Stimulated activated CD4-positive, alpha-beta T cell treated with anti-CD3 and anti-CD28 coated beads, TNF-alpha, amount 100 ng/mL, for 48 hours (primary cell): ENCODE data around the gene ZNF701.
A peak's percentile ranks its signal among the peaks of the same experiment; 100 is the strongest.
"Not testable (repeated sequence)": the region's sequence is repeated elsewhere in the genome, so short reads cannot be mapped to it uniquely, and the experiment has no call there.

Source experiments
- DNase-seq, 3 donors: peaks; one replicate each; pipeline ENCODE4 v3.0.0-alpha.2; 2020; ENCODE audit warnings: low read depth in 3 of 3

ZNF701 gene

DNA sequence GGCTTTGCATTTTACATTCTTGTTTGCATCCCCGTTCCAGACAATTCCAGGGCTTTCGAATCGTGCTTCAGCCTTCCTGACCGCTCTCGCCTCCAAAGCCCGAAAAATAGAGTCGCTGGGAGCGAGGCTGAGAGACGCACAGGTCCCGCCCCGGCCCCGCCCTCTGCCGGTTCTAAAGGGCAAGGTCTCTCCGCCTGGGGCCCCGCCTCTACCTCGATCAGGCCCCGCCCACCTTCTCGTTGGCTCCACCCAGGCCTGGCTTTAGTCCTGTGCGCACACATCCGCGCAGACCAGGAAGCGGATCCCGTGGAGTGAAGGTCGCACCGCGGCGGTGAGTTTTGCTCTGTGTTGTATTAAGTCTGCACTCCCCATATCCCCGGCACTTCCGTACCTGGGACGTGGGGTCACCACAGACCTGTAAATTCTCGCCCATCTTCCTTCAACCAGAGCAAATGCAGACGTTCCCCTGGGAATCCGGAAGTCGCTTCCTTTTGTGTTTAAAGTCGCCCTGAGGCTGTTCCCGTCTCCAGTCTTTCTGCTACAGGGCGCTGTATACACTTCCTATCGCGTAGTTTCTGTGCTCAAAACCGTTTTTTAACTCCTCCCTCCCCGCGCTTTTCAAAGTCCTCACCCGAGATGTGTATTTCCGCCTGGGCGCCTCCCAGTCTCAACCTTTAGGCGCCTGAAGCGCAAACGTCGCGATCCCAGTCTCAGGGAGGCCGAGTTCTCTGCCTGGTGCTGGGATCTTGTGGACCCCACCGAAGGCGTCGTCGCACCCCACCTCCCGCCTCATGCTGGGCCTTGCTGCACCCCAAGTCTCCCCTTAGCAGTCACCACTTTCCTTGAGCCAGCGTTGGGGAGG, at the start of gene ZNF701:
Gene ZNF701, plus strand, starts transcription at position 288 of the 862 bp plus-strand sequence. CDS start 3,861 bp downstream, outside the sequence.
- peak; percentile 85 to 92 (median 90) for DNase-seq

DNA sequence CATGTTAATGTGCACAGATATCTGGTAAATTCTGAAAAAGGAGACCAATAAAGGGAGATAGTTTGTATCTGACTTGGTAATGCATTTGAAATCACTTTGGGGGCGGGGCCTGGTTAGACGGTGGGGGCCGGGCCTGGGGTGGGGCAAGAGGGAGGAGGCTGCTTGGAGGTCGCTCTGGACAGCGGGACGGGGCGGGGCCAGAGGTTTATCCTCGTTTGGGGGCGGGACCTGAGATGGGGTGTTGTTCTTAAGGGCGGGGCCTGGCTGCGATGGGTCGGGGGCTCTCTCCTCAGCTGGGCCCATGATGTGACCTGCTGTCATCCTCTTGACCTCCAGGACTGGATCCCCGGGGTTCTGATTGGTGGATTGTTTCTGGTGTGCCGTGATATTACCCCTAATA, 47.5 kb upstream of the ZNF701 start:
- DNase-seq: no peak

DNA sequence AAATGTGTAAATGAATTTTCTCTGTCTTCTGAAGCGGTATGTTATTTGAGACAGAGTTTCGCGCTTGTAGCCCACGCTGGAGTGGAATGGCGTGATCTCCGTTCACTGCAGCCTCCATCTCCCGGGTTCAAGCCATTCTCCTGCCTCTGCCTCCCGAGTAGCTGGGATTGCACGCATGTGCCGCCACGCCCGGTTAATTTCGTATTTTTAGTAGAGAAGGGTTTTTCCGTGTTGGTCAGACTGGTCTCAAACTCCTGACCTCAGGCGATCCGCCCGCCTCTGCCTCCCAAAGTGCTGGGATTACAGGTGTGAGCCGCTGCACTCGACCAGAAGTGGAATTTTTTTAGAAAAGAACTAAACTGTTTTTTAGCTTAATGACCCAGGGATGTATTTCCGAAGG, 46.0 kb upstream of the ZNF701 start:
- no peak for DNase-seq

DNA sequence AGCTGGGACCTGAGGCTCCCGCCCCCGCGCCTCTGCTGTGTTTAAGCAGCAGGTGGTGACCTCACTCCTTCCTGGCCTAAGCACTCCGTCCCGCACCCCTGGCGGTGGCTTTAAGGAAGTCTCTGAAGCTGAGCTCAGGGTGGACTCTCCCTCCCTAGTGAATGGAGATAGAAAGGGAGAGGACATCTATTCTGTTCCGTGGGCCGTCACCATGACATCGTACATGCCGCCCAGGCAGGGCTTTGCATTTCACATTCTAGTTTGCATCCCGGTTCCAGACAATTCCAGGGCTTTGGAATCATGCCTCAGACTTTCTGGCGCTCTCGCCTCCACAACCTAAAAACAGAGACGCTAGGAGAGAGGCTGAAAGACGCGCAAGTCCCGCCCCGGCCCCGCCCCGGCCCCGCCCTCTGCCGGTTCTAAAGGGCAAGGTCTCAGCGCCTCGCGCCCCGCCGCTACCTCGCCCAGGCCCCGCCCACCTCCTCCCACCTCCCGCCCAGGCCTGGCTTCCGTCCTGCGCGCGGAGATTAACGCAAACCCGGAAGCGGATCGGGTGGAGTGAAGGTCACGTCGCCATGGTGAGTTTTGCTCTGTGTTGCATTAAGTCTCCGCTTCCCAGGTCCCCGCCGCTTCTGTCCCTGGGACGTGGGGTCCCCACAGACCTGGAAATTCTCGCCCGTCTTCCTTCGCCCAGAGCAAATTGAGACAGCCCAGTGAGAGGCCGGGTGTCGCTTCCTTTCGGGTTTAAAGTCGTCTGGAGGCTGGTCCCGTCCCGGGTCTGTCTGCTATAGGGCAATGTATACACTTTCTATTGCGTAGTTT, 42.7 kb upstream of the ZNF701 start, which contains the start of gene ZNF808:
Gene ZNF808, plus strand, starts transcription at position 535 of the 822 bp plus-strand sequence. CDS start 15,617 bp downstream, outside the sequence.
- DNase-seq: peak; percentile 94 to 97 (median 94)

DNA sequence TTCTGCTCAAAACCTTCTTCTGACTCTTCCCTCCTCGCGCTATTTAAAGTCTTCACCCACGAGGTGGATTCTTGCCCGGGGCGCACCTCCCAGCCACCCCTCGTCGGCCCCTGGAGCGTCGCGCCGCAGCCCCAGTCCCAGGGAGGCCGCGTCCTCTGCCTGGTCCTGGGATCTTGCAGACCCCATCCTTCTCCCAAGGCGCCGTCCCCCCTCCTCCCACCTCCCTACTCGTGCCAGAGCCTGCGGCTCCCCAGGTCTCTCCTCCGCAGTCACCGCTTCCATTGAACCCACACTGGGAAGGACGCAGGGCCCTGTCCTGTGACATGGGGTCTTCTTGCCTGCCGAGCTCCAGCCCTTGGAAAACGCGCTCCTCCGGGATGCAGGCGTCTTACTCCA, 42.1 kb upstream of the ZNF701 start:
- DNase-seq: no peak

DNA sequence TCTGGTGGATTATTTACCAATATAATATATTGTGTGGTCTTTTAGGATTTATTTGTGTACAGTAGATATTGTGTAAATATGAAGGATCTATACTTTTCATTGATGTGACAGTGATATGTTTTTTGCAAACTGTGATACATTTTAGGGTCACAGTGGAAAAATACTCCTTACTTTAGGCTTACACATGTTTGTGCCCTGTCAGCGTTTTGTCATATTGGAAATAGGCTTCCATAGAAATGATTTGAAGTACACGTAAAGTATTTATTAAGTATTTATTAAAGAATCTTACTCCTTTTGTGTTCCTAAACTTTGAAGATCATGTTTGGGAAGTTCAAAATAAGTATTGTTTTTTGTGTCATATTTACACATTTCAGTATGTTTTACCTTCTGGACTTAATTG, 37.6 kb upstream of the ZNF701 start:
- no peak for DNase-seq

DNA sequence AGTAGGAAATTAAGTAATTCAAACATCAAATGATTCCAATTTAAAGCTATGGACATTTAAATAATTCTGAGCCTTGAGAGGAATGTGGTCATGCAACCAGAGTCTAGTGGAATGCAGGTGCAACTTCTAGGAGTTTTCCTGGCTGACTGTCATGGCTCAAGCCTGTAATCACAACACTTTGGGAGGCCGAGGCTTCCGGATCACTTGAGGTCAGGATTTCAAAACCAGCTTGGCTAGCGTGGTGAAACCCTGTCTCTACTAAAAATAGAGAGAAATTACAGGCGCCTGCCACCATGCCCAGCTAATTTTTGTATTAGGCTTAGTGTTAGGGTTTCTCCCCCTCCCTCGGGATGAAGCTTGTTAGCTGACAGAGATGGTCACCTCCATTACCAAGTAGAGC, 36.2 kb upstream of the ZNF701 start:
- no peak for DNase-seq

DNA sequence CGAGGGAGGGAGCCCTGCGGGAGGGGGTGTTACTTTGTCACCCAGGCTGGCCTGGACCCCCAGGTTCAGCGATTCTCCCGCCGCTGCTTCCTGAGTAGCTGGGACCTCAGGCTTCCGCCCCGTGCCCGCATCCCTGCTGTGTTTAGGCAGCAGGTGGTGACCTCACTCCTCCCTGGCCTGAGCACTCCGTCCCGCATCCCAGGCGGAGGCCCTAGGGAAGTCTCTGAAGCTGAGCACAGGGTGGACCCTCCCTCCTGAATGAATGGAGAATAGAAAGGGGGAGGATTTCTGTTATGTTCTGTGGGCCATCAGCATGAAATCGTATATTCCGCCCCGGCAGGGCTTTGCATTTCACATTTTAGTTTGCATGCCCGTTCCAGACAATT, 34.7 kb upstream of the ZNF701 start:
- not testable (repeated sequence) for DNase-seq

DNA sequence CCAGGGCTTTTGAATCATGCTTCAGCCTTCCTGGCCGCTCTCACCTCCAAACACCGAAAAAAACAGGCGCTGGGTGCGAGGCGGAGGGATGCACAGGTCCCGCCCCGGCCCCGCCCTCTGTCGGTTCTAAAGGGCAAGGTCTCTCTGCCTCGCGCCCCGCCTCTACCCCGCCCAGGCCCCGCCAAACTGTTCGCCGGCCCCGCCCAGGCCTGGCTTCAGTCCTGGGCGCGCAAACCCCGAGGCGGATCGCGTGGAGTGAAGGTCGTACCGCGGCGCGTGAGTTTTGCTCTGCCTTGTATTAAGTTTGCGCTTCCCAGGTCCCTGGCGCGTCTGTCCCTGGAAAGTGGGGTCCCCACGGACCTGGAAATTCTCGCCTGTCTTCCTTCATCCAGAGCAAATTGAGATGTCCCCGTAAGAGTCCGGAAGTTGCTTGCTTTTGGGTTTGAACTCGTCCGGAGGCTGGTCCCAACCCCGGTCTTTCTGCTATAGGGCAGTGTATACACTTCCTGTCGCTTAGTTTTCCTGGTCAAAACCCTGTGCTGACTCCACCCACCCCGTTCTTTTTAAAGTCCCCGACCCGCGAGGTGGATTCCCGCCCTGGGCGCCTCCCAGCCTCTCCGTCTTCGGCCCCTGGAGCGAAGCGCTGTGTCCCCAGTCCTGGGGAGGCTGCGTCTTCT, 34.2 kb upstream of the ZNF701 start:
- peak; percentile 79 to 93 (median 84) for DNase-seq

DNA sequence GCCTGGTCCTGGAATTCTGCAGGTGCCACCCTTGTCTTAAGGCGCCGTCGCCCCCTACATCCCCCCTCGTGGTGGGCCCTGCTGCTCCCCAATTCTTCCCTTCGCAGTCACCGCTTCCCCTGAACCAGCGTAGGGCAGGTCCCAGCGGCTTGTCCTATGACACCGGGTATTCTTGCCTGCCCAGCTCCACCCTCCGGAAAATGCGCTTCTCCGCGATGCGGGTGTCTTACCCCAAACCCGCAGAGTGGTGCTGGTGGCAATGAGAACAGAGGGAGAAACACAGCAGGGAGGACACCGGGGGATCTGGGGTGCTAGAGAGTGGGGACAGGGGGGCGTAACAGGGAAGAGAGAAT, 33.7 kb upstream of the ZNF701 start:
- no peak for DNase-seq

DNA sequence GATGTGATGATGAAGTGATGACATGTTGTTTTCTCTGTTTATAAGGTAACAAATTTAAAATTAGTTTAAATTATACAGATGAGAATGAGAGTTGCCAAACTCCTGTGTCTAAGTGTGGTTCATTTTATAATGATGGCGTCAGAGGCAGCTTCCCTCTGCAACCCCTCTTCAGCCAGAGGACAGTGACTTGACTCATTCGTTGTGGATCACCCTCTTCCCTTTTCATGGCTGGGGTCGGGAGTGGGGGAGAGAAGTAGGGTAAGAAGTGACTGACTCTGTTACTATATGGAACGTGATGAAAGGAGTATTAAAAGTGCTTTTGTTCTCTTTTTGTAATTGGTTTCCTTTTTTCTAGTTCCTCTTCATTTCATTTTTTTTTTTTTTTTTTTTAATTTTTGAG, 31.3 kb upstream of the ZNF701 start:
- DNase-seq: not testable (repeated sequence)

DNA sequence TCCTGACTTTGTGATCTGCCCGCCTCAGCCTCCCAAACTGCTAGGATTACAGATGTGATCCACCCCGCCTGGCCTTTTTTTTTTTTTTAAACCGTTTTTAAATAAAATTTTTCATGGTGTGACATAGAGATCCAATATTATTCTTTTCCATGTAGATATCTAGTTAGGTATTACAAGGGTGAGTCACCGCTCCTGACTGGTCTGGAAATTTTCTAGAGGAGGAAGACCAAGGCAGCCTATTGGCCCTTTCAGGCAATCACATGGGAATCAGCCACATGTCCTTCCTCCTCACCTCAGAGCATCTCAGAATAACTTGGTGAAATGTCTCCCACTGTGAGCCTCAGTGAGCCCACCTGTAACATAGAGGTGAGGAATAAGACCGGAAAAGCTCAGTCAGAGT, 28.9 kb upstream of the ZNF701 start:
- not testable (repeated sequence) for DNase-seq

DNA sequence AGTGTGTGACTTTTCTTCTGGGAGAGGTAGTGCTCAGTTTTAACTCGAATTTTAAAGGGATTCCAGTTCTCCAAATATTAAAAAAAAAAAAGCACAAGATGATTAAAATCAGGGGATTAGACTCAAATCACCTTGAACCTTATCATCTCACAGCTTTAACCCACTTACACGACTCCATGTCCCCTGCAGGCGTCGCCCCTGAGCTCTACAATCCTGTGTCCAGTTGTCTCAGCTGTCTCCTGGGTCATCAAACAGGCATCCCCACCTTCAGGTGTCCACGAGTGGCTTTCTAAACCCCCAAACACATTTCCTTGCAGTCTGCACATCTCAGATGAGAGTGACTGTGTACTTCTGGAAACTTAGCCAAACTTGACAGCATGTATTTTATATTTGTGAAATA, 28.5 kb upstream of the ZNF701 start:
- DNase-seq: no peak

DNA sequence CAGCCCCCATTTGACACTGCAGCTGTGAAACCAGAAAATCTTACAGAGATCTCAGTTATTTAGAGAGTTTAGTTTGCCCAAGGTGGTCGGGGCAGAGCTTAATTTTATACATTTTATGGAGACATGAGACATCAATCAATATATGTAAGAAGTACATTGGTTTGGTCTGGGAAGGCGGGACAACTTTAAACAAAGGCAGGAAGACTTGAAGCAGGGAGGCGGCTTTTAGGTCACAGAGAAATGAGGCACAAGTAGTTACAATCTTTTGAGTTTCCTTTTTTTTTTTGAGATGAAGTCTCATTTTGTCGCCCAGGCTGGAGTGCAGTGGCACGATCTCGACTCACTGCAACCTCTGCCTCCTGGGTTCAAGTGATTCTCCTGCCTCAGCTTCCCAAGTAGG, 27.5 kb upstream of the ZNF701 start:
- not testable (repeated sequence) for DNase-seq

DNA sequence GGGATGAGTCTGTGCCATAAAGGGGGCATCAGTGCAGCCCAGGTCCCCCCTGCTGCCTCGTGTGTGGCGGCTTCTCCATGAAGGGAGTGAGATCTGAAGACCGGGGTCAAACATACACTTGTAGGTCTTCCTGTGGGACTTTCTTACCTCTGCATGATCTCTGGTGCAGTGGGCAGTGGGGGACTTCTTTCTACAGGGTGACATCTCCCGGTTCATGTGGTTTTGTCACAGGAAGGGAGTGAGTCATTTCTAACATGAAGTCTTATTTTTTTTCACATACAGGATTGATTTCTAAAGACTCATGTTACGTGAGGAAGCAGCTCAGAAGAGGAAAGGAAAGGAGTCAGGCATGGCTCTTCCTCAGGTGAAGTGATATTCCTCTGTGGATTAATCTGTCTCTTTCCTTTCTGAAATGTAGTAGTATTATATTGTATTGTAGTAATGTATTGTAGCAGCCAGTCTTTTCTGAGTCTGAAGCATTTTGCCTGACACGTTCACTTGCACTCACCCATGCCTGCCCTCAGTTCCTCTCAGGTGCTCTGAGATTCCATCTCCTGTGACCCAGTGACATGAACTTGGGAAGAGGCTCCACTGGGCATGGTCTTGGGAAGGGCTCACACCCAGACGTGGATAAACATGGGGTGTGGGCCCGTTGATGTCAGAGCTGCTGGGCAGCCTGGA, 27.0 kb upstream of the ZNF701 start:
- DNase-seq: peak in 1 of 3 donors; percentile 13

DNA sequence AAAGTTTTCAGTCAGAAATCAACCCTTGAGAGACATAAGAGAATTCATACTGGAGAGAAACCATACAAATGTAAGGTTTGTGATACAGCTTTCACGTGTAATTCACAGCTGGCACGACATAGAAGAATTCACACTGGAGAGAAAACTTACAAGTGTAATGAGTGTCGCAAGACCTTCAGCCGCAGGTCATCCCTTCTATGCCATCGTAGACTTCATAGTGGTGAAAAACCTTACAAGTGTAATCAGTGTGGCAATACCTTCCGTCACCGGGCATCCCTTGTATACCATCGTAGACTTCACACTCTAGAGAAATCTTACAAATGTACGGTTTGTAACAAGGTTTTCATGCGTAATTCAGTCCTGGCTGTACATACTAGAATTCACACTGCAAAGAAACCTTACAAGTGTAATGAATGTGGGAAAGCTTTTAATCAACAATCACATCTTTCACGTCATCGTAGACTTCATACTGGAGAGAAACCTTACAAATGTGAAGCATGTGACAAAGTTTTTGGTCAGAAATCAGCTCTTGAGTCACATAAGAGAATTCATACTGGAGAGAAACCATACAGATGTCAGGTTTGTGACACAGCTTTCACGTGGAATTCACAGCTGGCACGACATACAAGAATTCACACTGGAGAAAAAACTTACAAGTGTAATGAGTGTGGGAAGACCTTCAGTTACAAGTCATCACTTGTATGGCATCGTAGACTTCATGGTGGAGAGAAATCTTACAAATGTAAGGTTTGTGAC, 15.7 kb upstream of the ZNF701 start:
- no peak for DNase-seq

DNA sequence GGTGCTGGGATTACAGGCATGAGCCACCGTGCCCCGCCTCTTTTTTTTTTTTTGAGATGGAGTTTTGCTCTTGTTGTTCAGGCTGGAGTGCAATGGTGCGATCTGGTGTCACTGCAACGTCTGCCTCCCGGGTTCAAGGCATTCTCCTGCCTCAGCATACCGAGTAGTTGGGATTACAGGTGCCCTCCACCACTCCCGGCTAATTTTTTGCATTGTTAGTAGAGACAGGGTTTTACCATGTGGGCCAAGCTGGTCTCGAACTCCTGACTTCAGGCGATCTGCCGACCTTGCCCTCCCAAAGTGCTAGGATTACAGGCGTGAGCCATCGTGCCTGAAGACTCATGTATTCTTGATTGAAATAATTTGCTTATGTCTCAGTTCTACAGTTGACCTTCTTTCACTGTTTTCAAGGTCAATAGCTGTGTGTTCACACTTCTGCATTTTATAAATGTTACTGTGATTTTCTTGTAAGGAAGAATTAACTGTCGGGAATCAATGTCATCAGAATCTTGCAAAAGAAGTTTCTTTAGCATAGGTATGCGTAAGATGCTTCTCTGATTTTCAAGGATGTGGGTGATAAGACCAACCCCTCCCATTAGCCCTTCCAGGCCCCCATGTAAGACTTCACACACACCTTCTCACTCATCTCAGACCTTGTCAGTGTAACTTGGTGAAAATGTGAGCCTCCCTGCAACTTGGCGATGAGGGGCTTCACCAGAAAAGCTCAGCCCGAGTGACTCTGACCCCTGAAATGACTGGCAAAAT, 12.7 kb upstream of the ZNF701 start:
- DNase-seq: no peak

DNA sequence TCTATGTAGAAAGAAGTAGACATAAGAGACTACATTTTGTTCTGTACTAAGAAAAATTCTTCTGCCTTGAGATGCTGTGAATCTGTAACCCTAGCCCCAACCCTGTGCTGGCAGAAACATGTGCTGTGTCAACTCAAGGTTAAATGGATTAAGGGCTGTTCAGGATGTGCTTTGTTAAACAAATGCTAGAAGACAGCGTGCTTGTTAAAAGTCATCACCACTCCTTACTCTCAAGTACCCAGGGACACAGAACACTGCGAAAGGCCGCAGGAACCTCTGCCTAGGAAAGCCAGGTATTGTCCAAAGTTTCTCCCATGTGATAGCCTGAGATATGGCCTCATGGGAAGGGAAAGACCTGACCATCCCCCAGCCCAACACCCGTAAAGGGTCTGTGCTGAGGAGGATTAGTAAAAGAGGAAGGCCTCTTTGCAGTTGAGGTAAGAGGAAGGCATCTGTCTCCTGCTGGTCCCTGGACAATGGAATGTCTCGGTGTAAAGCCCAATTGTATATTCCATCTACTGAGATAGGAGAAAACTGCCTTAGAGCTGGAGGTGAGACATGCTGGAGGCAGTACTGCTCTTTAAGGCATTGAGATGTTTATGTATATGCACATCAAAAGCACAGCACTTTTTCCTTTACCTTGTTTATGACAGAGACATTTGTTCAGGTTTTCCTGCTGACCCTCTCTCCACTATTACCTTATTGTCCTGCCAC, 11.2 kb upstream of the ZNF701 start:
- not testable (repeated sequence) for DNase-seq

DNA sequence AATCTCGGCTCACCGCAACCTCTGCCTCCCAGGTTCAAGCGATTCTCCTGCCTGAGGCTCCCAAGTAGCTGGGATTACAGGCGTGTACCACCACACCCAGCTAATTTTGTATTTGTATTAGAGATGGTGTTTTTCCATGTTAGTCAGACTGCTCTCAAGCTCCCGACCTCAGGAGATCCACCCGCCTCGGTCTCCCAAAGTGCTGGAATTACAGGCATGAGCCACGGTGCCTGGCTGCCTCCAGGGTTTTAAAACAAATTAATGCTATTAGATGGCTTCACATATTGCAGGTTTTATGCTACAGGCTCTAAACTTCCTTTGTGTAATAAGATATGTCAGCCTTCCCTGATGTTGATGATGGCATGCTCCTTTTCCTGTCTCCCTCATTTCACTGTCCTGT, 8.5 kb upstream of the ZNF701 start:
- DNase-seq: not testable (repeated sequence)
